ENCODE results near the gene PEX5L. TPM values are rescaled to one million over a fixed set of nuclear protein-coding genes. Genes with fewer than 3 reads are reported as not detected.

The PEX5L gene
- total and polyA plus RNA-seq, 2 donors = 0.03 to 0.11 TPM

DNA sequence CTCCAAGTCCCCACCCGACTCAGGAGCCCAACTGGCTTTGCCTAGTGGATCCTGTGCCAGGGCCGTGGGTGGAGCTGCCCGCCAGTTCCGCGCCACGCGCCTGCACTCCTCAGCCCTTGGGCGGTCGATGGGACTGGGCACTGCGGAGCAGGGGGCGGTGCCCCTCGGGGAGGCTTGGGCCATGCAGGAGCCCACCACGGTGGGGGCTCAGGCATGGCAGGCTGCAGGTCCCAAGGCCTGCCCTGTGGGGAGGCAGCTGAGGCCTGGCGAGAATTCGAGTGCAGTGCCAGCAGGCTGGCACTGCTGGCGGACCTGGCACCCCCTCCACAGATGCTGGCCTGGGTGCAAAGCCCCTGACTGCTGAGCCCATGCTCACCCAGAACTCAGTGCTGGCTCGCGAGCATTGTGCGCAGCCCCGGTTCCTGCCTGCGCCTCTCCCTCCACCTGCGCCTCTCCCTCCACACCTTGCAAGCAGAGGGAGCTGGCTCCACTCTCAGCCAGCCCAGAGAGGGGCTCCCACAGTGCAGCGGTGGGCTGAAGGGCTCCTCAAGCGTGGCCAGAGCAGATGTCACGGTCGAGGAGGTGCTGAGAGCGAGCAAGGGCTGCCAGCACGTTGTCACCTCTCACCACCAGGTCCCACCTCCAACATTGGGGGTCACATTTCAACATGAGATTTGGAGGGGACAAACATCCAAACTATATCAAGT, 261.2 kb downstream of the PEX5L start:
- Histone ChIP-seq H3K4me1 (ENCODE audit: insufficient read depth) (no peaks in the 10 kb centered on the region), H3K4me3 (ENCODE audit: low read depth, low read length) (no peak overlapping the region), H3K36me3 (ENCODE audit: insufficient read depth) (peaks cover 3% of the 10 kb centered on the region), H3K27ac (ENCODE audit: low read depth) (no peak overlapping the region)
- 98% methylated on average over 28 of the region's 28 CpGs for WGBS
- no peak for DNase-seq (ENCODE audit: extremely low spot score)

DNA sequence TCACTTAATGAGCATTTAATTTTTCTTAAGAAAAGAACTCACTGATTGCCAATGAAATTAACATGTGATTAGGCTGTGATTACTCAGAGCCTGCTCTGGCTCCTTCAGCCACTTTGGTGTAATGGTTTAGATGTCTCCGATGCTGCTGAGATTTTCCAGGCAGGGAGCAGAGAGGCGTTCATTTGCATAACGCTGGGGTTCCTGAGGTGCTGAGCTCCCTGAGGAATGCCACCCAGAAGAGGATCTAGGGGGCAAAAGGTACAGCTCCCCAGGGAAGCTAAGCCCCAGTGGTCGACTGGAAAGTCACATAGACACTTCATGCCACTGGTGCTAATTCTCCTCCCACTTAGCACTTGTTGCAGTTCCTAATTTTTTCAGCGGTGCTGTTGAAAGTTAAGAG, 264.4 kb downstream of the PEX5L start:
- peaks cover 3% of the 10 kb centered on the region for H3K36me3 ChIP-seq (ENCODE audit: insufficient read depth)
- no peak overlapping the region for H3K4me3 ChIP-seq (ENCODE audit: low read depth, low read length)
- 67% methylated on average over 5 of the region's 5 CpGs for WGBS

DNA sequence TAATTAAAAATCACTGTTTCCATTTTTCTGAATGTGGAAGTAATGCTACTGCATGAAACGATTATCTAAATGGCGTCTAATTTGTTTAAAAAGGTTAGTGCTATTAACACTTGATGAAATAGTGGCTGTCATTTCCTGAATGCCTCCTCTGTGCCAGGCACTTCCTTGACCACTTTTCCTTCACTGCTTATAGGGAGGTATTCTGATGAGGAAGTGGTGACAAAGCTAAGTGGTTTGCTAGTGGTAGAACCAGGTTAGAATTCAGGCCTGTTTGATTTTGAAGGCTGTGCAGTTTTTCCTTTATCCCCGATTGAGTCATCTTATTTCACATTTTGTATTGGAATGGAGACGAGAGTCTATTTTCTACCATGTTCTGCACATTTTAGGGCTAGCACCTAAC, 264.9 kb downstream of the PEX5L start:
- H3K4me3 ChIP-seq (ENCODE audit: low read depth, low read length) = no peak overlapping the region
- no peak for DNase-seq (ENCODE audit: extremely low spot score)
- H3K36me3 ChIP-seq (ENCODE audit: insufficient read depth) = peaks cover 3% of the 10 kb centered on the region
- no peak overlapping the region for H3K27ac ChIP-seq (ENCODE audit: low read depth)
- WGBS = 87% methylated on average over 4 of the region's 4 CpGs
- H3K4me1 ChIP-seq (ENCODE audit: insufficient read depth) = no peaks in the 10 kb centered on the region

More for the DNA sequence above, 264.4 kb downstream of the PEX5L start:
- DNase-seq (ENCODE audit: extremely low spot score) = no peak
- Histone ChIP-seq H3K4me1 (ENCODE audit: insufficient read depth) (no peaks in the 10 kb centered on the region), H3K27ac (ENCODE audit: low read depth) (no peak overlapping the region)

DNA sequence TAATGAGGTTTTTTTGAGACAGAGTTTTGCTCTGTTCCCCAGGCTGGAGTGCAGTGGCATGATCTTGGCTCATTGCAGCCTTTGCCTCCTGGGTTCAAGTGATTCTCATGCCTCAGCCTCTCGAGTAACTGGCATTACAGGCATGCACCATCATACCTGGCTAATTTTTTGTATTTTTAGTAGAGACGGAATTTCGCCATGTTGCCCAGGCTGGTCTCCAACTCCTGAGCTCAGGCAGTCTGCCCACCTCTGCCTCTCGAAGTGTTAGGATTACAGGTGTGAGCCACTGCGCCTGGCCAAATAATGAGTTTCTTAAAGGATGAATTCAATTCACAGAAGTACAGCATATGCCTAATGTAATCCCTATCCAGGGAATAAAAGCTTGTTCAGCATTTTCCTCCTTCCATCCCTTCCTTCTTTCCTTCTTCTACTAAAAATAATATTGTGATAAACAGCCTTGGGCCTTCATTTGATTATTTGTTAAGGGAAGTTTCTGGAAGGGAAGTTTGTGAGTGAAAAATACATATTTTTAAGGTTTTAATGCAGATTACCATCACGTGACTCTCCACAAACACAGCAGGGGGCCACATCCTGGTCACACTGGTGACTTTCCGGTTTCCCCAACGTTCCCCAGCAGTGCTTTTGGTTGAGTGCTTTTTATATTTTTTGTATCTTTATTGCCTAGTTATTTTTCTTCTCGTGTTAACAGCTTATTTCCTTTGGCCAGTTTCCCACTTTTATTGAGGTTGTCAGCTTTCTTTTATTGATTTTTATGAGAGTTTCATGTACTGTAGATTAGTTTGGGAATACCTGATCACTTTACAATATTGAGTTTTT, 267.1 kb downstream of the PEX5L start:
- H3K4me3 ChIP-seq (ENCODE audit: low read depth, low read length) = no peak overlapping the region
- 69% methylated on average over 9 of the region's 9 CpGs for WGBS
- DNase-seq (ENCODE audit: extremely low spot score) = no peak
- no peaks in the 10 kb centered on the region for H3K4me1 ChIP-seq (ENCODE audit: insufficient read depth)
- H3K36me3 ChIP-seq (ENCODE audit: insufficient read depth) = peaks cover 3% of the 10 kb centered on the region
- H3K27ac ChIP-seq (ENCODE audit: low read depth) = no peak overlapping the region

DNA sequence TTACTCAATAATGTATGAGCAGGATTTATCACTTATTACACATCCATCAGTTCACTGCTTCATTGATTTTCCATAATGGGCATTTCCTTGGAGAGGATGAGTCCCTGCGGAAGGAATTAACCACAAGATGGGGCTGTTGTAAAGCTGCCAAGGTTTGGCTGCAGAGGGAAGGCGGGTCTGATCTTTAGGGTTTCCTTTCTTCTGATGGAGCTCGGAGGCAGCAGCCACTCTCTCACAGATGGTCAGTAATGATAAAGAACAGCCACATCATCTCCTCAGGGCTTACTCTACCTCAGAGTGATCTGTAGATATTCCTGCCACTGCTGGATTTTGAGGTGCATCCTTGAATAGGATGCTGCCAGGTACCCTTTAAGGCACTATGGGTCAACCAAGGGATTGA, 268.7 kb downstream of the PEX5L start:
- DNase-seq (ENCODE audit: extremely low spot score) = no peak
- no peak overlapping the region for H3K27ac ChIP-seq (ENCODE audit: low read depth)
- H3K4me1 ChIP-seq (ENCODE audit: insufficient read depth) = no peaks in the 10 kb centered on the region
- 43% methylated on average over 3 of the region's 3 CpGs for WGBS
- H3K4me3 ChIP-seq (ENCODE audit: low read depth, low read length) = no peak overlapping the region
- H3K36me3 ChIP-seq (ENCODE audit: insufficient read depth) = peaks cover 3% of the 10 kb centered on the region

DNA sequence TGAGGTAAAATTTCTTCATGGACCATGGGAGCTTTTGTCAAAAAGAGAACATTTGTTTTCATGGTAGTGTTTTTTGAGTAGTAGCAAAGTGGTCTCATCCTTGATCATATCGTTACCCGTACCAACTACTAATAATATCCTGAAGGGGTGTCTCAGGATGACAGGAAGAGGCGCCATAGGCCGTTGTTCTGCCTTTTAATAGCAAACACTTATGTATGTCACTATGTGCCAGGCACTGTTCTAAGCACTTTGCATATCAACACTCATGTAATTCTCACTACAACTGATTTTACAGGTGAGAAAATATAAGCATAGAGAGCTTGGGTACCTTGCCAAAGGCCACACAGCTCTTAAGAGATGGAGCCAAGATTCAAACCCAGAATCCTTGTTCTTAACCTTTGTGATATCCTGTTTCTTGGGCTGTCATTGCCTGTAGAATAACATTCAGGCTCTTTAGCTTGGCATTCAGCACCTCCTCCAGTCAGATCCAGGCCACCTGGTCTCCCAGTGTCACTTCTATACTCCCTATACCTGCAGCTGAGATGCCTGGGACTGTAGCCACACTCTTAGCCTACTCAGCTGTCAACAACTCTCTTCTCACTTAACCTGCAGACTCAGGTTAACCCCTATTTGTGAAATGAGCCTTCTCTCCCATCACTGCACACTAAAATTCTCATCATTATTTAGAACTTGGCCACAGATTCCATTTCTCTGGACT, 270.2 kb downstream of the PEX5L start:
- Histone ChIP-seq H3K36me3 (ENCODE audit: insufficient read depth) (peaks cover 6% of the 10 kb centered on the region), H3K27ac (ENCODE audit: low read depth) (no peak overlapping the region), H3K4me3 (ENCODE audit: low read depth, low read length) (no peak overlapping the region), H3K4me1 (ENCODE audit: insufficient read depth) (no peaks in the 10 kb centered on the region)
- no peak for DNase-seq (ENCODE audit: extremely low spot score)
- 96% methylated on average over 4 of the region's 4 CpGs for WGBS

DNA sequence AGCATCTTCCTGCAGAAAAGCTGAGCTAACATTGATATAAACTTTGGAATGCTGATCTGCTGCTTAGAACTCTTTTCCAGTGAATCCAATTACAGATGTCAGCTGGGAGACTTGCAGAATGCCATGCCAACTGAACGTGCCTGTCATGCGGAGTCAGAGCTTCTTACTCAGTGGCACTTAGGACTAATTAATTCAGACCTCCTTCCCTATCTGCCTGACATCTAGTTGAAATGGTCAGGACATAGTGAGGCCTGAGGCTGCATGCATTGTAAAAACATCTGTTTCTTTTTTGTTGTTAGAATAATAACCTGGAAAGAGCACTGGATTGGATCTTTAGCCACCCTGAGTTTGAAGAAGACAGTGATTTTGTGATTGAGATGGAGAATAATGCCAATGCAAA, 271.3 kb downstream of the PEX5L start:
- H3K36me3 ChIP-seq (ENCODE audit: insufficient read depth) = peaks cover 4% of the 10 kb centered on the region
- H3K4me3 ChIP-seq (ENCODE audit: low read depth, low read length) = no peak overlapping the region
- no peak for DNase-seq (ENCODE audit: extremely low spot score)
- H3K4me1 ChIP-seq (ENCODE audit: insufficient read depth) = no peaks in the 10 kb centered on the region
- 69% methylated on average over 2 of the region's 2 CpGs for WGBS
- no peak overlapping the region for H3K27ac ChIP-seq (ENCODE audit: low read depth)

DNA sequence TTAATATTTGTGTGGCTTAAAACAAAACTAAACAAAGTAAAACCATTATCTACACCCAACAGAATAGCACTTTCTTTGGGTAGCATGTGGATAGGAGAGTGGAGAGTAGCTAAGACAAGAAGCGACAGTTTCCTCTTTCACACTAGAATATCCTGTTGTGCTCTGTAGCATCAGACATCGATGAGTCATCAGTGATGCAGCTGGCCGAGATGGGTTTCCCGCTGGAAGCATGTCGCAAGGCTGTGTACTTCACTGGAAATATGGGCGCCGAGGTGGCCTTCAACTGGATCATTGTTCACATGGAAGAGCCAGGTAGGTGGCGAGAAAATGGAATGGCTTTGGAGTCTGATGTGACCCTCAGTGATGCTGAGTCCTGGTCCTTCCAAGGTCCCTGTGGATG, 275.8 kb downstream of the PEX5L start:
- 95% methylated on average over 8 of the region's 8 CpGs for WGBS
- no peak overlapping the region for H3K27ac ChIP-seq (ENCODE audit: low read depth)
- H3K36me3 ChIP-seq (ENCODE audit: insufficient read depth) = peaks cover 4% of the 10 kb centered on the region

DNA sequence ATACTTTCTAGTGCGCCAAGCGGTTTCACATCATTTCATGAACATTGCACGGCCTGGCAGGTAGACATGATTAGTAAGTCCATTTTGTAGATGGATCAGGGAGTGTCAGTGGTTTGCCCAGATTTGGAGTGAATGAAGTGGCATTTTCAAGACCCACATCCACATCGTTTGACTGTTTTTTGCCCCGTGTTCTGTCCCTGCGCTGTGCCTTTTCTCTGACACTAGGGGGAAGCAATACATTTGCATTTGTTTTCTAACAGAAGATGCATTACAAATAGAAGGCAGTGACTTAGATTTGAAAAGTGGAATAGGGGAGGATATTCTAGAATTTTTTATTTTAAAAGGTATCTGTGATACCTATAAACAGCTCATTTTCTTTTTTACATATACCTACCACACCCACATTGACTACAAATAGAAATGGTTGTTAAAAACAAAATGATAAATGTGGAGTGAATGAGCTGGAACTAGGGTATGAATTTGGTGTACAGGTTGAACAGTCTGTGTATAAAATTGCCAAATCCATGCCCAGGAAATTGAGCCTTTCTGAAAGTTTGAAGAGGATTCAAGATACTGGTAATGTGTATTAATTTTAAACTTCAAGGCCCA, 285.9 kb downstream of the PEX5L start:
- 51% methylated on average over 6 of the region's 6 CpGs for WGBS
- Histone ChIP-seq H3K27ac (ENCODE audit: low read depth) (no peak overlapping the region), H3K4me3 (ENCODE audit: low read depth, low read length) (no peak overlapping the region), H3K4me1 (ENCODE audit: insufficient read depth) (no peaks in the 10 kb centered on the region), H3K36me3 (ENCODE audit: insufficient read depth) (no peaks in the 10 kb centered on the region)
- no peak for DNase-seq (ENCODE audit: extremely low spot score)

More for the DNA sequence above, 275.8 kb downstream of the PEX5L start:
- no peak overlapping the region for H3K4me3 ChIP-seq (ENCODE audit: low read depth, low read length)
- no peaks in the 10 kb centered on the region for H3K4me1 ChIP-seq (ENCODE audit: insufficient read depth)
- DNase-seq (ENCODE audit: extremely low spot score) = no peak

DNA sequence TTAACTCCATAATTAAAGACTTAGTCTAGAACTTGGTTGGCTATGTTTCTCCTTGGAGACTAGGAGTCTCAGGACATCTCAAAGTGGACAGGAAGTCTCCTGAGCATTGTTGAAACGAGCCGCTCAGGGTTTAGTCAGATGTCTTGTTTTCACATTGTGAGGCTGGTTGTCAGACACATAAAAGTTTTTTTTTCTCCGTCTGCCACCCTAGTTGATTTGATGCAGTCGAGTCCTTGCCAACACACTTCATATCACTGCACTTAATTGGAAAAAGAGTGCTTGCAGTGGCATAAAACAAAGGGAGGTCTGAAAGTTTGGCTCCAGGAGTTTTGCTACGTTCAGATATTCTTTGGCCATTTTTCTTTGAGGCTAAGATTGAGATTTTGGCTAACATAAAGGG, 291.0 kb downstream of the PEX5L start:
- H3K36me3 ChIP-seq (ENCODE audit: insufficient read depth) = no peaks in the 10 kb centered on the region
- no peak for DNase-seq (ENCODE audit: extremely low spot score)
- no peaks in the 10 kb centered on the region for H3K4me1 ChIP-seq (ENCODE audit: insufficient read depth)
- H3K27ac ChIP-seq (ENCODE audit: low read depth) = no peak overlapping the region
- WGBS = 68% methylated on average over 5 of the region's 5 CpGs
- no peak overlapping the region for H3K4me3 ChIP-seq (ENCODE audit: low read depth, low read length)

DNA sequence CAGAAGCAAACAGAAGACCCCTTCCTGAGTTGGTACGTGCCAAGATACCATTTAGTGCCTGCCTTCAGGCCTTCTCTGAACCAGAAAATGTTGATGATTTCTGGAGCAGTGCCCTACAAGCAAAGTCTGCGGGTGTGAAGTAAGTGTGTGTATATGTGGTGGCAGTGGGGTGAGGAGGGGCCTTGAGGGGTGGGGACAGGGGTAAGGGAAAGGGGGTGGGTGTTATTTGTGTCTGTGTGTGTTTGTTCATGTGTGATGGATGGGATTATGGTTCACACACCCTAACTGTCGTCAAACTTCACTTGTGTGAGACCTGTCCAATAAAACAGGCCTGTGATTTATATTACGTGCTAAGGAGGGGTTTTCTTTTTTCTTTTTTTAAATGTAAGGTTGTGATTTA, 291.7 kb downstream of the PEX5L start:
- DNase-seq (ENCODE audit: extremely low spot score) = no peak
- H3K36me3 ChIP-seq (ENCODE audit: insufficient read depth) = no peaks in the 10 kb centered on the region
- 86% methylated on average over 4 of the region's 4 CpGs for WGBS

More for the DNA sequence above, 291.7 kb downstream of the PEX5L start:
- no peak overlapping the region for H3K27ac ChIP-seq (ENCODE audit: low read depth)
- no peak overlapping the region for H3K4me3 ChIP-seq (ENCODE audit: low read depth, low read length)
- no peaks in the 10 kb centered on the region for H3K4me1 ChIP-seq (ENCODE audit: insufficient read depth)
